ENCODE measurements around the gene ATRNL1. TPM values are rescaled to one million over a fixed set of nuclear protein-coding genes. Genes with fewer than 3 reads are reported as not detected.

ATRNL1 gene
- polyA plus RNA-seq, 3 donors = not detected

GRCh38 chr10:115082506-115082905 is 10.7 kb upstream of the ATRNL1 start:
- no peaks in the 10 kb centered on the region for H3K4me1 ChIP-seq (ENCODE audit: control insufficient read depth in 1 of 2, insufficient read depth in 2 of 2, low read length in 2 of 2)
- H3K4me3 ChIP-seq (replicated peaks in 1 of 3; ENCODE audit: low read depth in 2 of 3, low read length in 3 of 3) = no peak overlapping the region
- no peak overlapping the region for H3K27ac ChIP-seq (ENCODE audit: low read depth in 1 of 2, low read length in 2 of 2)
- no peak overlapping the region for H3K9ac ChIP-seq (ENCODE audit: insufficient read depth, low read length, poor library complexity, severe bottlenecking)
- no peak overlapping the region for H3K4me2 ChIP-seq (replicated peaks; ENCODE audit: extremely low read depth, low read length, poor library complexity, severe bottlenecking)
- H3K9me3 Mint-ChIP-seq = peaks cover 6 to 19% (median 10%) of the 10 kb centered on the region in 7 donors
- H3K4me1 Mint-ChIP-seq = no peaks in the 10 kb centered on the region
- no peaks in the 10 kb centered on the region for H3K36me3 Mint-ChIP-seq
- intact Hi-C loops (cut with micrococcal nuclease) = no loop called here
- H3K79me2 ChIP-seq (ENCODE audit: insufficient read depth, low read length) = no peaks in the 10 kb centered on the region
- H3K27me3 Mint-ChIP-seq (ENCODE audit: low read depth in 3 of 3) = peaks cover 4 to 10% (median 7%) of the 10 kb centered on the region in 3 donors
- H3K9me3 ChIP-seq (replicated peaks in 1 of 2; ENCODE audit: control insufficient read depth in 1 of 2, insufficient read depth in 1 of 2, low read length in 2 of 2) = peaks cover 0 to 8% of the 10 kb centered on the region in 2 donors
- H3K4me3 Mint-ChIP-seq = no peak overlapping the region
- no peak for TF ChIP-seq CTCF (IDR thresholded peaks at IDR 0.05)
- H3K27ac Mint-ChIP-seq = no peak overlapping the region
- no peak for DNase-seq
- H2AFZ ChIP-seq (ENCODE audit: insufficient read depth, low read depth, low read length, poor library complexity, severe bottlenecking) = no peak overlapping the region
- H3K36me3 ChIP-seq (replicated peaks in 1 of 2; ENCODE audit: control insufficient read depth in 1 of 2, insufficient read depth in 2 of 2, low read length in 2 of 2) = no peaks in the 10 kb centered on the region
- no peaks in the 10 kb centered on the region for H3K27me3 ChIP-seq (ENCODE audit: control insufficient read depth in 2 of 2, insufficient read depth in 2 of 2, low read length in 2 of 2)
- WGBS (ENCODE audit: insufficient coverage) = 55% methylated on average over 2 of the region's 2 CpGs
- no peaks in the 10 kb centered on the region for H4K20me1 ChIP-seq (ENCODE audit: insufficient read depth, low read length)

GRCh38 chr10:115084277-115084850 is 8.8 kb upstream of the ATRNL1 start:
- Mint-ChIP-seq H3K4me1 (no peaks in the 10 kb centered on the region), H3K9me3 (peaks cover 5 to 14% (median 11%) of the 10 kb centered on the region in 7 donors), H3K27ac (no peak overlapping the region), H3K36me3 (no peaks in the 10 kb centered on the region), H3K27me3 (ENCODE audit: low read depth in 3 of 3) (peaks cover 8 to 15% (median 13%) of the 10 kb centered on the region in 3 donors), H3K4me3 (no peak overlapping the region)
- H4K20me1 ChIP-seq (ENCODE audit: insufficient read depth, low read length) = no peaks in the 10 kb centered on the region
- no peak overlapping the region for H3K27ac ChIP-seq (ENCODE audit: low read depth in 1 of 2, low read length in 2 of 2)
- no peak for TF ChIP-seq CTCF (IDR thresholded peaks at IDR 0.05)
- H3K4me3 ChIP-seq (replicated peaks in 1 of 3; ENCODE audit: low read depth in 2 of 3, low read length in 3 of 3) = no peak overlapping the region
- WGBS (ENCODE audit: insufficient coverage) = no CpG with 5 or more reads among the region's 5 CpGs
- H3K27me3 ChIP-seq (ENCODE audit: control insufficient read depth in 2 of 2, insufficient read depth in 2 of 2, low read length in 2 of 2) = peaks cover 0 to under 1% of the 10 kb centered on the region in 2 donors
- no peaks in the 10 kb centered on the region for H3K79me2 ChIP-seq (ENCODE audit: insufficient read depth, low read length)
- peaks cover 0 to 4% of the 10 kb centered on the region in 2 donors for H3K9me3 ChIP-seq (replicated peaks in 1 of 2; ENCODE audit: control insufficient read depth in 1 of 2, insufficient read depth in 1 of 2, low read length in 2 of 2)
- DNase-seq = no peak
- intact Hi-C loops (cut with micrococcal nuclease) = no loop called here
- no peak overlapping the region for H3K4me2 ChIP-seq (replicated peaks; ENCODE audit: extremely low read depth, low read length, poor library complexity, severe bottlenecking)
- H2AFZ ChIP-seq (ENCODE audit: insufficient read depth, low read depth, low read length, poor library complexity, severe bottlenecking) = no peak overlapping the region
- no peaks in the 10 kb centered on the region for H3K4me1 ChIP-seq (ENCODE audit: control insufficient read depth in 1 of 2, insufficient read depth in 2 of 2, low read length in 2 of 2)
- no peak overlapping the region for H3K9ac ChIP-seq (ENCODE audit: insufficient read depth, low read length, poor library complexity, severe bottlenecking)
- no peaks in the 10 kb centered on the region for H3K36me3 ChIP-seq (replicated peaks in 1 of 2; ENCODE audit: control insufficient read depth in 1 of 2, insufficient read depth in 2 of 2, low read length in 2 of 2)

Data from CD14-positive monocyte (primary cell).